Measurements from ENCODE around the gene HNRNPD.

GRCh38 chr4:82388405-82388804 lies 14.6 kb upstream of the HNRNPD start:
- TF ChIP-seq CTCF (IDR thresholded peaks at IDR 0.05) (no peak), POLR2AphosphoS5 (IDR thresholded peaks at IDR 0.05) (no peak)

All from suprapubic skin (tissue), 3 donors.